GM20431 (cell line): ENCODE results near the gene MCF2L2.
"Not testable (repeated sequence)": the region's sequence is repeated elsewhere in the genome, so short reads cannot be mapped to it uniquely, and the experiment has no call there.

Experiments
- in situ Hi-C: fragments of 300-500 bp; cut with MseI, MboI; formaldehyde crosslinking; loops from one replicate; pipeline ENCODE4 v1.15.0; 2020; ENCODE audit warnings: low sequenced_read_pairs; ENCODE audit not compliant: unreplicated experiment

The MCF2L2 gene

DNA sequence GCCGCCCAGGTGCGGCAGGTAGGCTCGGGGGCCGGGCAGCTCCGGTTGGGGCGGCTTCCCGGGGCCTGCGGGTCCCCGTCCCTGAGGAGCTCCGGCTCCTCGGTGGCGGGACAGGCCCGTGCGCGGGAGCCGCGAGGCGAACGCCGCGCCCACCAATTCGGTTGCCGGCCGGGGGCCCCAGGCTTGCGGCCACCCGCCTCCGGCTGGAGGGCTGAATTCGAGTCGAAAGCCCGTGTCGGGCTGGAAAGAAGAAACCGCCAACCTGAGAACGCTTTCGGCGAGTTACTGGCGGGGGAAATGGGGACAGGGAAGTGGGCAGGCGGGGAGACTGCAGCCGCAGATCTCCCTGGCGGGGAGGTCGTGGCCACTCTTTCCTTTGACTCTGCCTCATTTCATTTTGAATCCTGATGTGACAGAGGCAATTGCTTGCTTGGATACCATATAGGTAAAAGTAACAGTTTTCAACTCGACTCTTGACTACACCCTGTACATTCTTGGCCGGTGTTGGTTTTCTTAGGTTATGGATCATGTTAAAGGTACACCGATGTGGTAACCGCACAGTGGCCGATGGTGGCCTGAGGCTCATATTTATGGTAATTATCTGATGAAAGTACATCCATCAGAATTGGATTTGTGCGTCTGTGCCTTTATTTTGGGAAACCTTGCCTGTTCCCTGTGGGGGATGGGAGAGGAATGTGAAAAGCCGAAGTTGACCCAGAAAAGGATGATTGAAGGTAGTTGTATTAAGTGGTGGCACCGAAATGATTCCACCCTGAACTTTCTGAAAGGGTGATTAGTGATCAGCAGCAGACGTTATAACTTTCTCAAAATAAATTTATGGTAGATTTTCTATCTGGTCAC lies 173.7 kb downstream of the MCF2L2 start:
- in situ Hi-C loops = no loop called here

DNA sequence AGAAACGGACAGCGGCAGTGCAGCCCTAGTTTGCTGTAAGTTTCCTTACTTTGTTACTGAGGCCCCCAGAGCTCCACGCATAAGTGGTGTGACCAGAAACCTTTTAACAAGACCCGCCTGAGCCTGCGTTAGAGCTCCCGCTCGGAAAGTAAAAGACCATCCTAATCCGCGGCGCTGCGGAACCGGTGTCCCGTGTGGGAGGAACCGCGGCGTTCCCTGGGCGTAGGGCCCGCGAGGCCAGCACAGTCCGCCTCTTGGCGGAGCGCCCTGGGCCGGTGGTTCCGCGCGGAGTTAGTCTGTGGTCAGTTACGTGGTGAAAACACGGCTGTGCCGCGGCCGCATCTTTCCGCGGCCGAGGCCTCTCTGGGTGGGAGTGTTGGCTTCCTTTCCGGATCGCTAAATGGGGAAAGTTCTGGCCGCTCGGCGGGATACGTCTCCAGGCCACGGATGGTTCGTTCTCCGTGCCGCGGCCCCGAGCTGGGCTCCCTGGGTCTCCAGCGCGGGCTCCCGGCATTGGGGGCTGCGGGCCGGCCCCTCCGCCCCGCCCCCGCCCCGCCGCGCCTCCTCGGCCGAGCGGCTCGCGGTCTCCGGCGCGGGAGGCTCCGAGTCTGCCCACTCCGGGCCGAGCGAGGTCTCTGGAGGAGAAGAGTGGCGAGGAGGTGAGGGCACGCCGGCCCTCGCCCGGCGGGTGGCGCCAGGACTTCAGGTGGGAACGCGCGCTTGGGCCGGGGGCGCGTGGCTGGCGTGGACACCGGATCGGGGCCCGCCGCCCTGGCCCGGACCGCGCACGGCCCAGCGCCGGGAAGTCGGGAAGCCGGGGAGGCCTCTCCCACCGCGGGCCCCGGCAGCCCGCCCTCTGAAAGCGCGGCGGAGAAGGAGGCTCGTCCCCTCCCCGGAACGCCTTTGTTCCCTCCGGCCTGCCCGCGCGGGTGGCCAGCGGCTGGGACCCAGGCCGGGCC lies 174.6 kb downstream of the MCF2L2 start:
- in situ Hi-C loops = no loop called here

DNA sequence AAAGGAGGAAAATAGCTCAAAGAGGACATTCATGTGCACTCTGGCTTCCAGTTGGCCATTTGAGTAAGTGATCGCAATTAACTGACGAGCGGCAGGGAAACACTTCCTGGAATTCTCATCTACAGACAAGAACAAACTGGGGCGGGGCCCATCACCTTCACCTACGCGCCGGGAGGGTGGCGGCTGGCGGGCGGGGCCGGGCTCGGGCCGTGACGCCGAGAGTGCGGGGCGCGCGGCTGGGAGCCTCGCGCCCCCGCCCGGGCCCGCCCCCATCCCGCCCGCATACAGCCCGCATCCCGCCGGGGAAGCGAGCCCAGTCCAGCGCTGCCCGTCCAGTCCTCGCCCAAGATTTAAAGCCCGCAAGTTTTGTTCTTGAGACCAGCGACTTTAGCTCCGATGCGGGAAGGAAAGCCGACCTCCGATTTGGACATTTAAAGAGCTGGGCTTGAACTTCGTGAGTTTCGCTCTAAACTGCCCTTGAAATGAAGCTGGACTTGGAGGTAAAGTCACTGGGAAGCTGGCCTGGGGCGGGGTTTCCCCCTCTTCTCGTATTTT lies 175.4 kb downstream of the MCF2L2 start, which contains the start of gene B3GNT5:
Gene B3GNT5 (plus strand): TSS at position 281 of the 555 bp plus-strand sequence. CDS start 16,546 bp downstream, outside the sequence.
- in situ Hi-C loops = no loop called here

DNA sequence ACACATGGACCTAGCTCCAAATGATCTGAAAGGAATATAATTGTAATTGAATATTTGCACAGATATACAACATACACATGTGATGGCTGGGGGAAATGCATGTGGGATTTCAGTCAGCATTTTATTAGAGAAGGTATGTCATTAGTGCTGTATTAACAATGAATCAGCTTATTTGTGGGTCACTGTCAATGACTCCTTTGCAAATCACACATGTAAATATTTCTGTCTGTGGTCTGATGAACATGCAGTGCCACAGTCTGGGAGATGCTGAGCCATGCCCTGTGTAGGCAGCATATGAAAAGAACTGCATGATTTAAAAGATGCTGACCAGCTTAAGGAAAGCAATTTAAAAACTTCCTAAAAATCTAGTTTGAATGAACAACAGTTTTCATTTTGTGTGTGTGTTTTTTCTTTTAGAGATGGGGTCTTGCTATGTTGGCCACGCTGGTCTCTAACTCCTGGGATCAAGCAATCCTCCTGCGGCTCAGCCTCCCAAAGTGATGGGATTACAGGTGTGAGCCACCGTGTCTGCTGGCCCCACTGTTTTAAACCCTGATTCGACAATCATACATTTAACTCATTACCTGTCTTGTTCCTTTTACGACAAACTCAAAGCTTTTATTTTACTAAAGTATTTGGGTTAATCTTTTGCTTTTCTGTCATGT lies 176.2 kb downstream of the MCF2L2 start:
- in situ Hi-C loops = no loop called here

DNA sequence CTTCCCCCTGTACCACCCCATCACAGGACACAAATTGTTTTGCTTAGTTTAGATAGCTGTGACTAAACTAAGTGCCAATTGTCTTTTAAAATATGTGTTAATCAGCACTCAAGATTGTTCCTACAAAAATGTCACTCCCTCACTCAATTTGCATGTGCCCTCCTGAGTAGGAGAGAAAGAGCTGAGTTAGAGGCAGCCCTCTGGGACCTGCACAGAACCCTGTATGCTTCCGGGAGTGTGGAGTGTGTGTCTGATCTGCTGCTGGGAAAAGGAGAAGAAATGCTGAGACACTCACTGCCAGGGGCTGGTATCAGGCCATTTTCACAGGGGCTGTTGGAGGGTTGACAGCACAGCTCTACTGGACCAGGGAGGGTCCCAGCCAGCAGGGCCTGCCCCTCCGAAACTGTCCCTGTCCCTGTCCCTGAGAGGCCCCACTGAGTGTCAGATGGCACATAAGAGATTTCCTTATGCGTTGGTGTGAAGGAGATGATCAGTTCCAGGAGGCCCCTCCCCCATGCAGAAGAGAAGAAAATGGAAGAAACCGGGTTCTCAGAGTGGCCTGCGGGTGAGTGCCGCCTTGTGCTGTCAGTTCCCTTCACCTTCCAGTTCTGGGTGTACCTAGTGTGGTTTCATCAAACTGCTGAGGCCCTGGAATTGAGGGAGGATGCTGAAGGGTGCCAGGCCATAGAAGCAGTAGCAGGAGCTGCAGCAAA lies 179.3 kb downstream of the MCF2L2 start:
- in situ Hi-C loops = no loop called here

DNA sequence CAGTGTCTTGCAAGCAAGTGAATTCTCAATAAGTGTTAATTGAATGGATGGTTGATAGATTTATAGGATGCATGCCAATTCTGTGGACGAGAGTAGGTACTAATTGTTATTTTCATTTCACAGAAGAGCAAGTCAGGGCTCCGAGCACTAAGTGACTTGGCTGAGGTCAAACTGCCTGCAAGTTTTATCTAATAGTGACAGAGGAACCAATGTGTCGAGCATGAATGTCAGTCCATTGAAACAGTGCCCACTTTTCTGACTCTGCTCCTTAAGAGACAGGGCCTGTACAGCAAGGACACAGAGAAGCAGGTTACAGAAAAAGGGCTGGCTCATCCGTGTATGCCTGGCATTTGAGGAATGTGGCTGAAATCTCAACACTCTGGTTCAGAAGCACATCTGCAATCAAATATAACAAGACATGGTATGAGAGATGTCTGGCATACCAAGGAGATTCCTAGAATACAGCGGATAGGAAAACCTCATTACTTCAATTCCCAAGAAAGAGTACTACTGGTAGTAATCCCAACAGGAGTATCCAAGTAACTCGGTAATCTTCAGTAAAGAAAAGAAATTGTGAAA lies 181.3 kb downstream of the MCF2L2 start:
- in situ Hi-C loops = no loop called here

DNA sequence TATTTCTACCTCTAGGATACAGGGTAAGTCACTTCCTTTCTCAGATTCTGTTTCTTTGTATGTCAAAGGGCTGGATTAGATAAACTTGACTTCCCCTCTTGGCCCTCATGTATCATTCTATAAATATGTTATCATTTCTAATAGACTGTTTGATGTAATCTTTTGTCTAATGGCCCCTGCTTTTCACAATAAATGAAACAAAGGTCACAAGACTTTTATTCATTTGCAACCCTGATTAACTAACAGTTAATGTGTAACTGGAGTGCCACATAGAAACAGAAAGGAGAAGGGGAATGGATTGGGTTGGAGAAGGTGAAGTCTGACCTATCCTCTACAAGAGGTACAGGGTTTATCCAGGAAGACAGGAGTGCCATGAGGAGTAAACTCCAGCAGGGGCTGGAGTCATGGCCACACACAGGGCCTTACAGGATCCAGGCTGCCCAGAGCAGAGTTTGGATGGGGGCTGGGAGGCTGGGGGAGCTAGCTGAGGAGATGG lies 183.4 kb downstream of the MCF2L2 start:
- in situ Hi-C loops = no loop called here

DNA sequence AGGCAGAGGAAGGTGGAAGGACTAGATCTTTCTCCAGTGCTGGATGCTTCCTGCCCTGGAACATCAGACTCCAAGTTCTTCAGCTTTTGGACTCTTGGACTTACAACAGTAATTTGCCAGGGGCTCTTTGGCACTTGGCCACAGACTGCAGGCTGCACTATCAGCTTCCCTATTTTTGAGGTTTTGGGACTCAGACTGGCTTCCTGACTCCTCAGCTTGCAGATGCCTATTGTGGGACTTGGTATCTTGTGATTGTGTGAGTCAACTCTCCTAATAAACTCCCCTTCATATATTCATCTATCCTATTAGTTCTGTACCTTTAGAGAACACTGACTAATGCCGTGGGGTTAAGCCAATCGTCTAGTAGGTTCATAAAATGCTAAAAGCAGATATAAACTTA lies 184.2 kb downstream of the MCF2L2 start:
- in situ Hi-C loops = no loop called here

DNA sequence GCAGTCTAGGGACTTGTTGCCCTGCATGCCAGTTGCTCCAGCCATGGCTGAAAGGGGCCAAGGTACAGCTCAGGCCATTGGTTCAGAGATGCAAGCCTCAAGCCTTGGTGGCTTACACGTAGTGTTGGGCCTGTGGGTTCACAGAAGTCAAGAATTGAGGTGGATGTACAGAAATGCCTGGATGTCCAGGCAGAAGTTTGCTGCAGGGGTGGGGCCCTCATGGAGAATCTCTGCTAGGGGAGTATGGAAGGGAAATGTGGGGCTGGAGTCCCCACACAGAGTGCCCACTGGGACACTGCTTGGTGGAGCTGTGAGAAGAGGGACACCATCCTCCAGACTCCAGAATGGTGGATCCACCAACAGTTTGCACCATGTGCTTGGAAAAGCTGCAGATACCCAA lies 186.0 kb downstream of the MCF2L2 start:
- in situ Hi-C loops = no loop called here

DNA sequence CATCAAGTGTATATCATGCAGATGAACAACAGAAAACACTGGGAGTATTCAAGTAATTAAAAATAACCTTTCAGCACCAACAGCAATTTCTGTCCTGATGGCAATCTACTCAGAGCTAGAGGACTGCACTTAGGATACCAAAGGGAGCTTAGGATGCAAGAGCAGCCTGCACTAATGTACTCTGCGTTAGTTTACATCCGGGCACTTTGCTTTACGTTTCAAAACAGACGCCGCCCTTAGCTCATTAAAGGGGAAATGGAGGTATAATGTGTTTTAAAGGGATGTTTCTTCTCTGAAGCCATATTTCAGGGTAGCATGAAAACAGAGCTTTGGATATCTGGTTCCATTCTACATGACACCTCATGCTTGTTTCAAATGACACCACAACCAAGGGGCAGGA lies 189.4 kb downstream of the MCF2L2 start:
- in situ Hi-C loops = no loop called here

DNA sequence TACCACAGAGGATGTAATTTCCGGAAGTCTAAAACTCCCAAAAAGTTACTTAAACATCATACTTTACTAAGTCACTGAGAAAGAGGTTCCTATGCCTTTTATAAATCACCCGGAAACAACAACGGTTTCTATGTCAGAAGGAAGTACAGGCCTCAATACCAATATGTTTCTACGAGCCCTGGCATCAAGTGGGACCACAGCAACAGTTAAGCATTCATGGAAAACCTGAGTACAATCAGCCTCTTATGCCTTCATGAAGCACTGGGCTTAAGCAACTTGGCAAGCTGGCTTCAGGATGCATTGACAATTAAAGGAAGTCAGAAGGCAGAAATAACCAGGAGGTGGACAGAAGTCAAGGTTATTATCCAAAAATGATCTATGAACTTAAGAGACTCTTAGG lies 194.5 kb downstream of the MCF2L2 start:
- in situ Hi-C loops = no loop called here

DNA sequence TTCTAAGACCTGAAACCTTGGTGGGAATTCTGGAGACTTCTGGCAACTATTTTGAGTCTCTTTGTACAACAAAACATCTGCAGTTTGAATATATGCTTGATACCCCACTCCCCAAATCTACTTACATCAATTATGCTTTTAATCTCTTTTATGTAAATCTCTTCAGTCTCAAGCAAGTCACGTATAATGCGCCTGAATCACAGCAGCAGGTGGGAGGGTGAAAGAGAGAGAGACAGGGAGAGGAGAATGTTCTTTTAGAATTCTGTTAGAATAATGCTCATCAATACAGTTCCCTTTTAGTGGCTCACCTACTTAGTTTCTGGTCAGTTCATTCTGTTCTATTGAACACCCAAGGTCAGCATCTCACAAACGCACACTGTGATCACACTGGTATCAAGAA lies 197.6 kb downstream of the MCF2L2 start:
- in situ Hi-C loops = no loop called here

DNA sequence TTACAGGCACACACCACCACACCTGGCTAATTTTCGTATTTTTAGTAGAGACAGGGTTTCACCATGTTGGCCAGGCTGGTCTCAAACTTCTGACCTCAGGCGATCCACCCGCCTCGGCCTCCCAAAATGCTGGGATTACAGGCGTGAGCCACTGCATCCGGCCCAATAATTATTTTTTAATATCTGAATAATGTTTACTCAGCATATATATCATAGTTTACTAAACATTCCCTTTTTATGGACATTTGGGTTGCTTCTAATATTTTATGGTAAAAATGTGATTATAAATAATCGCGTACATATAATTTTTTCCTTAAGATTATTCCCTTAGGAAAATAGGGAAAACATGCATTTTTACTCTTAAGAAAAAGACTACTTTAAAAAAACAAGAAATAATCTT lies 198.2 kb downstream of the MCF2L2 start:
- in situ Hi-C loops = not testable (repeated sequence)

DNA sequence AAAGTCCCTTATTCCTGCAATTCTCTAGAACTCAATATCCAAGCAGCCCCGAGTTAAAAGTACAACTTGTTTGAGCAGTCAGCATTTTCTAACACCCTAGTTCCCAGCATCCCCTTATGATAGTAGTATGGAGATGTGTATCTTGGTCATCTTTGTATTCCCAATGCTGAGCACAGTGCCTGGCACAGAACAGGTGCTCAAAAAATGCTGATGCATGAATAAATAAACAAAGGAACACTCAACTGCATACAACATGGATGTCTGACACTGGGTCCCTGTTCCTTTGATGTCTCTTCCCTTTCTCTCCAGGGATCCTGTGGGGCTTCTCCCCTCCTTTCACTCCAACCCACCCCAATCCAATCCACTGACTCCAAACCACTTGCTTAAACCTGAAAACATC lies 199.2 kb downstream of the MCF2L2 start:
- in situ Hi-C loops = no loop called here

DNA sequence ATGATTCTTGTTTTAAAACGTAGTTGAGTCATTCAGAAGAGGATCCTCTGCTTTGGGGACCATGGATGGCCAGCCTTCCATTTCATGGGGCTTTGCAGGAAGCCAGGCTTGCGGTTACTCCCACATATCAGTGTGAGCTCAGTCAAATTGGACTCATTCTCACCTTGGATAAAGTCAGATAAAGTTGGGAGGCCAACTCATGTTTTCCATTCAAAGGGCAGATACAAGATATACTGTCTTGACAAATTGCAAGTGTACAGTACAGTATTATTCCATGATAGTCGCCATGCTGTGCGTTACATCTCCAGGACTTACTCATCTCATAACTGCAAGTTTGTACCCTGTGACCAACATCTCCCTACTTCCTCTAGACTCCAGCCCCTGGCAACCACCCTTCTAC lies 200.8 kb downstream of the MCF2L2 start:
- in situ Hi-C loops = no loop called here

DNA sequence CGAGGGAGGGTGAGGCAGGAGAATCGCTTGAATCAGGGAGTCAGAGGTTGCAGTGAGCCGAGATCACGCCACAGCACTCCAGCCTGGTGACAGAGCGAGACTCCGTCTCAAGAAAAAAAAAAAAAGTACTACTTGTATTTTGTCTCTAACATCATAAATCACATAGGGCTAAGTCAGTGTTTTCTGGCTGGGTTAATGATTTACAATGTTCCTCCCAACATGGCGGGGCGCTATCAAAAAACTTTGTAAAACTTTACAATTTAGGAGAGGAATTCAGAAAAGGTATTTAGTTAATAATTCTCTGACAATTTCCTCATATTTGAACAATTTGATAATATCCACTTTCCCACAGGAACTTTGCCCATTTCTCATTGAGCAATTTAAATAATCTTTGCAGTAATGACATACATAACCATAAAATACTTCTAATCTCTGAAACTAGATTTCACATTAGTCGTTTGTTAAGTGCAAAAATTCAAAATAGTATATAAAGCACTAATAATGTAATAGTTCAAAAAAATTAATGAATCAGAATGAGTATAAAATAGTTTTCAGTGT lies 202.0 kb downstream of the MCF2L2 start:
- in situ Hi-C loops = no loop called here

DNA sequence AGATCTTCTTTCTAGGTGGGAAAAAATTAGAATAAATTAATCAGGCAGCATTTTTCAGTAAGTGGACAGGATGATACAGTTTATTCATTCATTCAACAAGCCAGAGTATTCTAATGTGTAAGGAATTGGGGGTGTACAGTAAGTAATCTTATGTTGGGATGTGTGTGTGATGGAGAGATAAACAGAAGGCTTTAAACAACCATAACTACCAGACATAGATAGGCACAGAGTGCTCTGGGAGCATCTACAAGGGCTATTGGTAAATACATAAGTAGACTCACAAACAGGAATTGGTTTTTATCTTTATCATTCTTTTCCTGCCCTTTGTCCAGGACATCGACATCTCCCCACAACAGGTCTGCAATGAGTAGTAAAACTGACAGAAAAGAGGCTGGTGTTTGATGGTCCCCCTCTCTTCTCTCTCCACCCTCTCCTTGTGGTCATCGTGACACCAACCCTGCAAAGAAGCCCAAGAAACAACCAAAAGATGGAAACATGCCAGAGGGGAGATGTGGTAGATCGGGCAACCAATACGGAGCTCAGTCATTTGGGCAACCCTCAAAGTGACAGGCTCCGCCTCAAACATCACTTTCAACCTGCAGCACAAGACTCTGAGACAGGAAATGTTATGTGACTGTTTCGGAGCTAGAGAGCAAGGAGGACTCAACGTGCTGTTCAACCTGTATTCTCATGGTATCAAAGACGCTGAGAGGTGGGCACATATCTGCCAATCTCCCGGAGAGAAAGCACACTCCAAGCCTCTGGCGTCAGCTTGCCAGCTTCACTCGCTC lies 204.0 kb downstream of the MCF2L2 start:
- in situ Hi-C loops = no loop called here
